WTC11 (cell line): ENCODE data around the gene UBE2F. TPM values are rescaled to one million over a fixed set of nuclear protein-coding genes. Genes with fewer than 3 reads are reported as not detected.

ENCODE experiments used
- ATAC-seq: fragments of 200-7000 bp; cut with Tn5 transposase; 2 replicates; pipeline ENCODE4 v1.10.0; 2021; ENCODE audit warnings: mild to moderate bottlenecking, moderate library complexity
- CTCF ChIA-PET: fragments of 300-600 bp; sonication (Branson Sonifier 250); formaldehyde crosslinking; loops from one replicate; lab custom pipeline; 2021; ENCODE audit warnings: antibody characterized with exemption; lab: Charles Lee
- POLR2A ChIA-PET: fragments of 350-600 bp; sonication (Branson Sonifier 250); formaldehyde crosslinking; loops from one replicate; lab custom pipeline; 2021; ENCODE audit warnings: antibody characterized with exemption; lab: Charles Lee
- DNase-seq: peaks from one replicate; pipeline ENCODE4 v3.0.0; 2021; ENCODE audit warnings: low spot score
- H3K27ac Mint-ChIP-seq: 2 replicates; pipeline ENCODE4 v1.8.0; 2021; ENCODE audit warnings: mixed read lengths
- H3K27me3 Mint-ChIP-seq: 2 replicates; pipeline ENCODE4 v1.8.0; 2021; ENCODE audit warnings: low read depth, mild to moderate bottlenecking, moderate library complexity, mixed read lengths
- H3K36me3 Mint-ChIP-seq: 2 replicates; pipeline ENCODE4 v1.8.0; 2021; ENCODE audit warnings: mixed read lengths
- H3K4me1 Mint-ChIP-seq: 2 replicates; pipeline ENCODE4 v1.8.0; 2022; ENCODE audit warnings: mixed read lengths
- H3K4me3 Mint-ChIP-seq: 2 replicates; pipeline ENCODE4 v1.8.0; 2021; ENCODE audit warnings: mild to moderate bottlenecking, moderate library complexity, mixed read lengths
- H3K9me3 Mint-ChIP-seq: 2 replicates; pipeline ENCODE4 v1.8.0; 2021; ENCODE audit warnings: mixed read lengths
- ATF1 ChIP-seq: sonication (generic); formaldehyde crosslinking; IDR thresholded peaks from 2 replicates; pipeline ENCODE4 v1.8.1; 2023; ENCODE audit warnings: mild to moderate bottlenecking, moderate library complexity, missing genetic modification reagents
- HMGA2 ChIP-seq: fragments of 250-450 bp; sonication (Bioruptor Pico); IDR thresholded peaks from 2 replicates; pipeline ENCODE4 v1.4.0; 2021; ENCODE audit warnings: mild to moderate bottlenecking, moderate library complexity
- NR2C2 ChIP-seq: sonication (generic); formaldehyde crosslinking; IDR thresholded peaks from 2 replicates; pipeline ENCODE4 v1.8.0; 2022; ENCODE audit warnings: mild to moderate bottlenecking, missing genetic modification reagents
- SMAD3 ChIP-seq: sonication (generic); formaldehyde crosslinking; IDR thresholded peaks from 2 replicates; pipeline ENCODE4 v1.8.0; 2022; ENCODE audit warnings: missing genetic modification reagents, mild to moderate bottlenecking, borderline replicate concordance
- SOX15 ChIP-seq: fragments of 250-450 bp; sonication (Bioruptor Pico); IDR thresholded peaks from 2 replicates; pipeline ENCODE4 v1.9.0; 2021; ENCODE audit warnings: mild to moderate bottlenecking
- TEAD4 ChIP-seq: sonication (generic); formaldehyde crosslinking; IDR thresholded peaks from 2 replicates; pipeline ENCODE4 v1.8.0; 2022; ENCODE audit warnings: mild to moderate bottlenecking, missing genetic modification reagents
- ZBTB21 ChIP-seq: sonication (generic); formaldehyde crosslinking; IDR thresholded peaks from 2 replicates; pipeline ENCODE4 v1.8.1; 2023; ENCODE audit warnings: mild to moderate bottlenecking, missing genetic modification reagents, borderline replicate concordance
- total RNA-seq: library from RNA; stranded (reverse); gene quantifications from 3 replicates; pipeline ENCODE4 v1.2.3, GENCODE V29; 2021
- TF ChIP-seq, protein P1 (sequence below): sonication (generic); formaldehyde crosslinking; IDR thresholded peaks from 2 replicates; pipeline ENCODE4 v1.8.1; 2022; ENCODE audit warnings: low read depth, missing genetic modification reagents, borderline replicate concordance
- TF ChIP-seq, protein P2 (sequence below): fragments of 250-450 bp; sonication (Bioruptor Pico); IDR thresholded peaks from 2 replicates; pipeline ENCODE4 v2.1.2; 2022; ENCODE audit warnings: mild to moderate bottlenecking, moderate library complexity
- TF ChIP-seq, protein P3 (sequence below): sonication (generic); formaldehyde crosslinking; IDR thresholded peaks from 2 replicates; pipeline ENCODE4 v1.8.1; 2023; ENCODE audit warnings: mild to moderate bottlenecking, missing genetic modification reagents
- TF ChIP-seq, protein P4 (sequence below): fragments of 250-450 bp; sonication (Bioruptor Pico); IDR thresholded peaks from 2 replicates; pipeline ENCODE4 v1.9.0; 2021; ENCODE audit warnings: mild to moderate bottlenecking
- TF ChIP-seq, protein P5 (sequence below): fragments of 250-450 bp; sonication (Bioruptor Pico); conservative IDR thresholded peaks from 2 replicates; pipeline ENCODE4 v1.9.0; 2021; ENCODE audit warnings: mild to moderate bottlenecking
- TF ChIP-seq, protein P6 (sequence below): fragments of 250-450 bp; sonication (Bioruptor Pico); IDR thresholded peaks from 2 replicates; pipeline ENCODE4 v1.9.0; 2021; ENCODE audit warnings: mild to moderate bottlenecking
- TF ChIP-seq, protein P7 (sequence below): sonication (generic); formaldehyde crosslinking; IDR thresholded peaks from 2 replicates; pipeline ENCODE4 v1.8.0; 2022; ENCODE audit warnings: mild to moderate bottlenecking, missing genetic modification reagents
- TF ChIP-seq, protein P8 (sequence below): sonication (generic); formaldehyde crosslinking; IDR thresholded peaks from 2 replicates; pipeline ENCODE4 v1.8.1; 2023; ENCODE audit warnings: mild to moderate bottlenecking, missing genetic modification reagents, moderate library complexity

UBE2F gene
- total RNA-seq, 1 experiment from 2014 or later = 49.5 TPM

DNA sequence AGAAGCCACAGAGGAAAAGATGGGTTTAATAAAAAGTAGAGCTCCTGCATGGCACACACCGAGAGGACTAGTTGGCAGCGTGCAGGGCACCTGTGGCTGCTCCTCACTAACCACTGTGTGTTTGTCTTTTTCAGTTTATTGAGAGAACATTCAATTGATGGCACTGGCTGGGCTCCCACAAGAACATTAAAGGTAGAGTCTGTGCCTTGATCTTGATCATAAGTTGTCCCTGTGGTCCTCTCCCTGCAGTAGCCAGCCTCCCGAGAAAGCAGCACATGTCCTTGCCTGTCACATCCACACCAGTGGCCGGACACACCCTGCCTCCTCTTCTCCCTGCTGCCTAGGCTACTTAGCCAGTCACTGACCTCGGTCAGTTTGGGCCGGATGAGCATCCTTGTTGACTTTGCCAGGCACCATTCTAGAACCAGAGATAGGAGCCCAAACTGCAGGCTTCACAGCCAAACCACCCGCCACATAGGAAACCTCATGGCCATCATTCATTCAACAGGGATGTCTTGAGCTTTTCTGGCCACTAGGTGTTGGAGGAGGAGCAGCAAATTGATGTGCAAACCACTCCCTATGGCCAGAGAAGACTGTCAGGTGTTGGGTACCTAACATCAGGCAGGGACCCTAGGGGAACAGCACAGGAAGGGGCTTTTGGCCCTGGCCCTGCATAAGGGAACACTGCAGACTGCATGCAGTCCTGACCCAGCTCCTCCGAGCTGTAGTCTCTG is 63.8 kb downstream of the UBE2F start:
- Mint-ChIP-seq H3K36me3 (peaks cover 43% of the 10 kb centered on the region), H3K4me3 (no peak overlapping the region), H3K4me1 (peaks cover 20% of the 10 kb centered on the region), H3K9me3 (no peaks in the 10 kb centered on the region), H3K27me3 (no peaks in the 10 kb centered on the region), H3K27ac (no peak overlapping the region)
- CTCF ChIA-PET = interaction anchor here (0.6 to 1.0 kb wide), 3 partner anchors 30 to 91 kb away, joined by 3 read pairs; partner anchors contain the start of gene SCLY
- TF ChIP-seq, protein P1, sequence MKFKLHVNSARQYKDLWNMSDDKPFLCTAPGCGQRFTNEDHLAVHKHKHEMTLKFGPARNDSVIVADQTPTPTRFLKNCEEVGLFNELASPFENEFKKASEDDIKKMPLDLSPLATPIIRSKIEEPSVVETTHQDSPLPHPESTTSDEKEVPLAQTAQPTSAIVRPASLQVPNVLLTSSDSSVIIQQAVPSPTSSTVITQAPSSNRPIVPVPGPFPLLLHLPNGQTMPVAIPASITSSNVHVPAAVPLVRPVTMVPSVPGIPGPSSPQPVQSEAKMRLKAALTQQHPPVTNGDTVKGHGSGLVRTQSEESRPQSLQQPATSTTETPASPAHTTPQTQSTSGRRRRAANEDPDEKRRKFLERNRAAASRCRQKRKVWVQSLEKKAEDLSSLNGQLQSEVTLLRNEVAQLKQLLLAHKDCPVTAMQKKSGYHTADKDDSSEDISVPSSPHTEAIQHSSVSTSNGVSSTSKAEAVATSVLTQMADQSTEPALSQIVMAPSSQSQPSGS (CRISPR knock-in tag) = no peak
- no peak for TF ChIP-seq SMAD3 (CRISPR knock-in tag)
- no peak for TF ChIP-seq NR2C2 (CRISPR knock-in tag)
- no peak for TF ChIP-seq TEAD4 (CRISPR knock-in tag)
- TF ChIP-seq, protein P2, sequence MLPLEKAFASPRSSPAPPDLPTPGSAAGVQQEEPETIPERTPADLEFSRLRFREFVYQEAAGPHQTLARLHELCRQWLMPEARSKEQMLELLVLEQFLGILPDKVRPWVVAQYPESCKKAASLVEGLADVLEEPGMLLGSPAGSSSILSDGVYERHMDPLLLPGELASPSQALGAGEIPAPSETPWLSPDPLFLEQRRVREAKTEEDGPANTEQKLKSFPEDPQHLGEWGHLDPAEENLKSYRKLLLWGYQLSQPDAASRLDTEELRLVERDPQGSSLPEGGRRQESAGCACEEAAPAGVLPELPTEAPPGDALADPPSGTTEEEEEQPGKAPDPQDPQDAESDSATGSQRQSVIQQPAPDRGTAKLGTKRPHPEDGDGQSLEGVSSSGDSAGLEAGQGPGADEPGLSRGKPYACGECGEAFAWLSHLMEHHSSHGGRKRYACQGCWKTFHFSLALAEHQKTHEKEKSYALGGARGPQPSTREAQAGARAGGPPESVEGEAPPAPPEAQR = no peak
- TF ChIP-seq, protein P3, sequence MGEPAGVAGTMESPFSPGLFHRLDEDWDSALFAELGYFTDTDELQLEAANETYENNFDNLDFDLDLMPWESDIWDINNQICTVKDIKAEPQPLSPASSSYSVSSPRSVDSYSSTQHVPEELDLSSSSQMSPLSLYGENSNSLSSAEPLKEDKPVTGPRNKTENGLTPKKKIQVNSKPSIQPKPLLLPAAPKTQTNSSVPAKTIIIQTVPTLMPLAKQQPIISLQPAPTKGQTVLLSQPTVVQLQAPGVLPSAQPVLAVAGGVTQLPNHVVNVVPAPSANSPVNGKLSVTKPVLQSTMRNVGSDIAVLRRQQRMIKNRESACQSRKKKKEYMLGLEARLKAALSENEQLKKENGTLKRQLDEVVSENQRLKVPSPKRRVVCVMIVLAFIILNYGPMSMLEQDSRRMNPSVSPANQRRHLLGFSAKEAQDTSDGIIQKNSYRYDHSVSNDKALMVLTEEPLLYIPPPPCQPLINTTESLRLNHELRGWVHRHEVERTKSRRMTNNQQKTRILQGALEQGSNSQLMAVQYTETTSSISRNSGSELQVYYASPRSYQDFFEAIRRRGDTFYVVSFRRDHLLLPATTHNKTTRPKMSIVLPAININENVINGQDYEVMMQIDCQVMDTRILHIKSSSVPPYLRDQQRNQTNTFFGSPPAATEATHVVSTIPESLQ (CRISPR knock-in tag) = no peak
- TF ChIP-seq, protein P4, sequence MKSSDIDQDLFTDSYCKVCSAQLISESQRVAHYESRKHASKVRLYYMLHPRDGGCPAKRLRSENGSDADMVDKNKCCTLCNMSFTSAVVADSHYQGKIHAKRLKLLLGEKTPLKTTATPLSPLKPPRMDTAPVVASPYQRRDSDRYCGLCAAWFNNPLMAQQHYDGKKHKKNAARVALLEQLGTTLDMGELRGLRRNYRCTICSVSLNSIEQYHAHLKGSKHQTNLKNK (CRISPR knock-in tag) = no peak
- TF ChIP-seq, protein P5, sequence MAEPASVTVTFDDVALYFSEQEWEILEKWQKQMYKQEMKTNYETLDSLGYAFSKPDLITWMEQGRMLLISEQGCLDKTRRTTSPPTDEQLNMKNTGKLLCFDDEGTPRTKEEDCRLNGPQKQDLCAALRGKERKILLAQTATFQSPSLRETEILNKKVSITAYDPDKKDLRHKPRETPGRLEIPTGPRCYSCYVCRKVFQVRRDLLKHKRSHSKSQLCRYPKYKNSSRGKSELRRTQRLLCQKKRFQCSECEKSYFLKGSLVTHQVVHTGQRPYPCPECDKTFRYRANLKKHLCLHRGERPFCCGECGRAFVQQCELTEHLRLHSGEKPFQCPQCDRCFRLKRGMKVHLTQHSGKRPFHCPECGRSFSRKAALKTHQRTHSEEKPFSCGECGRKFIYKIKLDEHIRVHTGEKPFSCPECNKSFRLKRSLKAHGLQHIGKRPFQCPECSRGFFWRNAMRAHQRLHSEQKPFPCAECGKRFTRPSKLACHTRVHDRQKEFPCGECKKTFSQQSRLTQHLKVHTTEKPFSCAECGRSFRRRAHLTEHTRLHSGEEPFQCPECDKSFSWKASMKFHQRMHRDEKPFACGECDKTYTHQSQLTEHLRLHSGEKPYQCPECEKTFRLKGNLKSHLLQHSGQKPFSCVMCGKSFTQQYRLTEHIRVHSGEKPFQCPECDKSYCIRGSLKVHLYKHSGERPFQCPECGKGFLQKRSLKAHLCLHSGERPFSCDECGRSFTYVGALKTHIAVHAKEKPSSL = no peak
- TF ChIP-seq, protein P6, sequence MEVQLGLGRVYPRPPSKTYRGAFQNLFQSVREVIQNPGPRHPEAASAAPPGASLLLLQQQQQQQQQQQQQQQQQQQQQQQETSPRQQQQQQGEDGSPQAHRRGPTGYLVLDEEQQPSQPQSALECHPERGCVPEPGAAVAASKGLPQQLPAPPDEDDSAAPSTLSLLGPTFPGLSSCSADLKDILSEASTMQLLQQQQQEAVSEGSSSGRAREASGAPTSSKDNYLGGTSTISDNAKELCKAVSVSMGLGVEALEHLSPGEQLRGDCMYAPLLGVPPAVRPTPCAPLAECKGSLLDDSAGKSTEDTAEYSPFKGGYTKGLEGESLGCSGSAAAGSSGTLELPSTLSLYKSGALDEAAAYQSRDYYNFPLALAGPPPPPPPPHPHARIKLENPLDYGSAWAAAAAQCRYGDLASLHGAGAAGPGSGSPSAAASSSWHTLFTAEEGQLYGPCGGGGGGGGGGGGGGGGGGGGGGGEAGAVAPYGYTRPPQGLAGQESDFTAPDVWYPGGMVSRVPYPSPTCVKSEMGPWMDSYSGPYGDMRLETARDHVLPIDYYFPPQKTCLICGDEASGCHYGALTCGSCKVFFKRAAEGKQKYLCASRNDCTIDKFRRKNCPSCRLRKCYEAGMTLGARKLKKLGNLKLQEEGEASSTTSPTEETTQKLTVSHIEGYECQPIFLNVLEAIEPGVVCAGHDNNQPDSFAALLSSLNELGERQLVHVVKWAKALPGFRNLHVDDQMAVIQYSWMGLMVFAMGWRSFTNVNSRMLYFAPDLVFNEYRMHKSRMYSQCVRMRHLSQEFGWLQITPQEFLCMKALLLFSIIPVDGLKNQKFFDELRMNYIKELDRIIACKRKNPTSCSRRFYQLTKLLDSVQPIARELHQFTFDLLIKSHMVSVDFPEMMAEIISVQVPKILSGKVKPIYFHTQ (CRISPR knock-in tag) = no peak
- TF ChIP-seq ZBTB21 = no peak
- TF ChIP-seq HMGA2 (CRISPR knock-in tag) = no peak
- TF ChIP-seq SOX15 (CRISPR knock-in tag) = no peak
- TF ChIP-seq, protein P7, sequence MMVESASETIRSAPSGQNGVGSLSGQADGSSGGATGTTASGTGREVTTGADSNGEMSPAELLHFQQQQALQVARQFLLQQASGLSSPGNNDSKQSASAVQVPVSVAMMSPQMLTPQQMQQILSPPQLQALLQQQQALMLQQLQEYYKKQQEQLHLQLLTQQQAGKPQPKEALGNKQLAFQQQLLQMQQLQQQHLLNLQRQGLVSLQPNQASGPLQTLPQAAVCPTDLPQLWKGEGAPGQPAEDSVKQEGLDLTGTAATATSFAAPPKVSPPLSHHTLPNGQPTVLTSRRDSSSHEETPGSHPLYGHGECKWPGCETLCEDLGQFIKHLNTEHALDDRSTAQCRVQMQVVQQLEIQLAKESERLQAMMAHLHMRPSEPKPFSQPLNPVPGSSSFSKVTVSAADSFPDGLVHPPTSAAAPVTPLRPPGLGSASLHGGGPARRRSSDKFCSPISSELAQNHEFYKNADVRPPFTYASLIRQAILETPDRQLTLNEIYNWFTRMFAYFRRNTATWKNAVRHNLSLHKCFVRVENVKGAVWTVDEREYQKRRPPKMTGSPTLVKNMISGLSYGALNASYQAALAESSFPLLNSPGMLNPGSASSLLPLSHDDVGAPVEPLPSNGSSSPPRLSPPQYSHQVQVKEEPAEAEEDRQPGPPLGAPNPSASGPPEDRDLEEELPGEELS (CRISPR knock-in tag) = no peak
- no peak for TF ChIP-seq ATF1 (CRISPR knock-in tag)
- TF ChIP-seq, protein P8, sequence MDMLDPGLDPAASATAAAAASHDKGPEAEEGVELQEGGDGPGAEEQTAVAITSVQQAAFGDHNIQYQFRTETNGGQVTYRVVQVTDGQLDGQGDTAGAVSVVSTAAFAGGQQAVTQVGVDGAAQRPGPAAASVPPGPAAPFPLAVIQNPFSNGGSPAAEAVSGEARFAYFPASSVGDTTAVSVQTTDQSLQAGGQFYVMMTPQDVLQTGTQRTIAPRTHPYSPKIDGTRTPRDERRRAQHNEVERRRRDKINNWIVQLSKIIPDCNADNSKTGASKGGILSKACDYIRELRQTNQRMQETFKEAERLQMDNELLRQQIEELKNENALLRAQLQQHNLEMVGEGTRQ (CRISPR knock-in tag) = no peak
- DNase-seq (no peak), ATAC-seq (no peak)
- POLR2A ChIA-PET = interaction anchor here (0.9 kb wide), 1 partner anchor 52 kb away, joined by 3 read pairs; no protein-coding TSS in a partner anchor
